Ishikawa (cell line): ENCODE data around the gene GABARAPL2.

Source experiments
- CREB1 ChIP-seq: IDR thresholded peaks from 2 replicates; pipeline ENCODE4 v1.6.1; 2012; ENCODE audit warnings: low read depth
- EP300 ChIP-seq: IDR thresholded peaks from 2 replicates; pipeline ENCODE4 v1.6.1; 2012; ENCODE audit warnings: borderline replicate concordance
- RAD21 ChIP-seq: IDR thresholded peaks from 2 replicates; pipeline ENCODE4 v1.6.1; 2012; ENCODE audit warnings: low read depth
- TCF12 ChIP-seq: IDR thresholded peaks from 2 replicates; pipeline ENCODE4 v1.6.1; 2012; ENCODE audit warnings: low read depth
- YY1 ChIP-seq: IDR thresholded peaks from 2 replicates; pipeline ENCODE4 v1.6.1; 2012; ENCODE audit warnings: low read depth
- TF ChIP-seq, protein P1 (sequence below): IDR thresholded peaks from 2 replicates; pipeline ENCODE4 v1.6.1; 2012

- TF ChIP-seq EP300 (no peak), TCF12 (no peak), RAD21 (no peak), YY1 (no peak), CREB1 (no peak)
- TF ChIP-seq, protein P1, sequence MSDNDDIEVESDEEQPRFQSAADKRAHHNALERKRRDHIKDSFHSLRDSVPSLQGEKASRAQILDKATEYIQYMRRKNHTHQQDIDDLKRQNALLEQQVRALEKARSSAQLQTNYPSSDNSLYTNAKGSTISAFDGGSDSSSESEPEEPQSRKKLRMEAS, result no peak
These were observed 33.4 kb upstream of the GABARAPL2 start for GRCh38 chr16:75532791-75533190.
